ENCODE data around the gene WDR36. TPM values are rescaled to one million over a fixed set of nuclear protein-coding genes. Genes with fewer than 3 reads are reported as not detected.

WDR36 gene
- total and polyA plus RNA-seq, 4 donors: 7.8 to 34.3 (median 15.5) TPM

DNA sequence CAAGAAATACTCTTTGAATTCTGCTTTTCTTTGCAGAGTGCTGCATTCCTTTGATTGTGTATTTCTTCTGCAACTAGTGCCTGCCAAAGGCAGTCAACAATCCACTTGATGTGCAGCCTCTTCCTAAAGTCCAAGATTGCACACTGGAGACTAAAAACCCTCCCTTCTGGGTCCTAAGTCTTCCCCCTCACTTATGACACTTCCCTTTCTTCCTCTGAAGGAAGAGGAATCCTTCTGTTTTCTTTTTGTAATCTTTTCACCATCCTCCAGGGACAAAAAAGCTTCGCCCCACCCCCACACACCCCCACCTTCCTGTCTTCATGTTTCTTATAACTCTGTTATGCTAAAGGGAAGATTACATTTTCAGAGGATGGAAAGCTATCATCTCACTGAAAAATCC lies 39.9 kb downstream of the WDR36 start:
- H3K9ac ChIP-seq (ENCODE audit: insufficient read depth in 1 of 2, low read length in 2 of 2): no peak overlapping the region
- no peak overlapping the region for H3K4me3 ChIP-seq
- H3K36me3 ChIP-seq (ENCODE audit: control insufficient read depth in 4 of 4, insufficient read depth in 4 of 4, low read length in 4 of 4): peaks cover 0 to 3% (median 1%) of the 10 kb centered on the region in 4 donors
- WGBS, 2 donors: 67 to 75% methylated on average over 1 of the region's 1 CpG
- peaks cover 0 to 18% (median 8%) of the 10 kb centered on the region in 5 donors for H3K4me1 ChIP-seq (ENCODE audit: control insufficient read depth in 5 of 5, insufficient read depth in 5 of 5, low read length in 5 of 5)
- no peaks in the 10 kb centered on the region for H3K27me3 ChIP-seq (ENCODE audit: control insufficient read depth in 3 of 3, insufficient read depth in 3 of 3, low read length in 2 of 3)
- DNase-seq: no peak
- no peak overlapping the region for H3K27ac ChIP-seq (ENCODE audit: low read depth in 1 of 2, low read length in 1 of 2)
- no peaks in the 10 kb centered on the region for H3K9me3 ChIP-seq (ENCODE audit: control insufficient read depth in 4 of 4, insufficient read depth in 3 of 4, low read length in 3 of 4)
- no peak for ATAC-seq (ENCODE audit: insufficient read depth, low FRiP score)
- TF ChIP-seq, protein P1, sequence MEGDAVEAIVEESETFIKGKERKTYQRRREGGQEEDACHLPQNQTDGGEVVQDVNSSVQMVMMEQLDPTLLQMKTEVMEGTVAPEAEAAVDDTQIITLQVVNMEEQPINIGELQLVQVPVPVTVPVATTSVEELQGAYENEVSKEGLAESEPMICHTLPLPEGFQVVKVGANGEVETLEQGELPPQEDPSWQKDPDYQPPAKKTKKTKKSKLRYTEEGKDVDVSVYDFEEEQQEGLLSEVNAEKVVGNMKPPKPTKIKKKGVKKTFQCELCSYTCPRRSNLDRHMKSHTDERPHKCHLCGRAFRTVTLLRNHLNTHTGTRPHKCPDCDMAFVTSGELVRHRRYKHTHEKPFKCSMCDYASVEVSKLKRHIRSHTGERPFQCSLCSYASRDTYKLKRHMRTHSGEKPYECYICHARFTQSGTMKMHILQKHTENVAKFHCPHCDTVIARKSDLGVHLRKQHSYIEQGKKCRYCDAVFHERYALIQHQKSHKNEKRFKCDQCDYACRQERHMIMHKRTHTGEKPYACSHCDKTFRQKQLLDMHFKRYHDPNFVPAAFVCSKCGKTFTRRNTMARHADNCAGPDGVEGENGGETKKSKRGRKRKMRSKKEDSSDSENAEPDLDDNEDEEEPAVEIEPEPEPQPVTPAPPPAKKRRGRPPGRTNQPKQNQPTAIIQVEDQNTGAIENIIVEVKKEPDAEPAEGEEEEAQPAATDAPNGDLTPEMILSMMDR (IDR thresholded peaks at IDR 0.05; ENCODE audit: control extremely low read depth, extremely low read depth): no peak

DNA sequence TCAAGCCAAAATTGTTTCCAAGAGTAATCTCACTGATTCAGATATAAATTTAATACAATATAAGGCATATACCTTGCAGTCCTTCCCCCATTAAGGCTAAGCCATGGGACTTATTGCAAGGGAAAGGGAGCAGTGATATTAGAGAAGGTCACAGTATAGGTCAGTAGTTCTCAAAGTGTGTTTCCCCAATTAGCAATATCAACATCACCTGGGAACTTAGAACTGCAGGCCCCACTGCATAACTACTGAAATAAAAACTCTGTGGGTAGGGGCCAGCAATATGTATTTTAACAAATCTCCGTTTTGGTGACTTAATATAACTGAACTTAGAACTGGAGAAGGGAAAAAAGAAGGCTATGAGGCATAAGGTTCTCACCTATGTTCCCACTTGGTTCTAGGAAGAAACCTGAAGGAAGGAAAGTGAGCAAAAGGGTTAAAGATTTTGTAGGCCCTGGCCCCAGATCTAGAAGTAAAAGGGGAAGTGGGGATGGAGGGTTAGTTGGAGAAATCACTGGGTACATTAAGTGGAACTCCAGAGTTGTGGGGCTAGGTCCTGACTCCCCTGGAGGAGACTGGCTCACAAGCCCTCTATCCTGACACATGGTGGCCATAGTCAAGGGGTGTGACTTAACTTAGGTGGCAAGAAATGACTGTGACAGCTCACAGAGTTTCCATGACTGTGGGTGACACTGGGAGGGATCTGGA lies 40.7 kb downstream of the WDR36 start:
- WGBS, 2 donors: 79 to 96% methylated on average over 1 of the region's 1 CpG
- H3K9ac ChIP-seq (ENCODE audit: insufficient read depth in 1 of 2, low read length in 2 of 2): no peak overlapping the region
- H3K27ac ChIP-seq (ENCODE audit: low read depth in 1 of 2, low read length in 1 of 2): no peak overlapping the region
- no peak for ATAC-seq (ENCODE audit: insufficient read depth, low FRiP score)
- DNase-seq: no peak
- no peak overlapping the region for H3K4me3 ChIP-seq
- no peaks in the 10 kb centered on the region for H3K27me3 ChIP-seq (ENCODE audit: control insufficient read depth in 3 of 3, insufficient read depth in 3 of 3, low read length in 2 of 3)
- peaks cover 0 to 18% (median 8%) of the 10 kb centered on the region in 5 donors for H3K4me1 ChIP-seq (ENCODE audit: control insufficient read depth in 5 of 5, insufficient read depth in 5 of 5, low read length in 5 of 5)
- no peaks in the 10 kb centered on the region for H3K36me3 ChIP-seq (ENCODE audit: control insufficient read depth in 4 of 4, insufficient read depth in 4 of 4, low read length in 4 of 4)
- TF ChIP-seq, protein P1 (IDR thresholded peaks at IDR 0.05; ENCODE audit: control extremely low read depth, extremely low read depth): no peak
- H3K9me3 ChIP-seq (ENCODE audit: control insufficient read depth in 4 of 4, insufficient read depth in 3 of 4, low read length in 3 of 4): no peaks in the 10 kb centered on the region

DNA sequence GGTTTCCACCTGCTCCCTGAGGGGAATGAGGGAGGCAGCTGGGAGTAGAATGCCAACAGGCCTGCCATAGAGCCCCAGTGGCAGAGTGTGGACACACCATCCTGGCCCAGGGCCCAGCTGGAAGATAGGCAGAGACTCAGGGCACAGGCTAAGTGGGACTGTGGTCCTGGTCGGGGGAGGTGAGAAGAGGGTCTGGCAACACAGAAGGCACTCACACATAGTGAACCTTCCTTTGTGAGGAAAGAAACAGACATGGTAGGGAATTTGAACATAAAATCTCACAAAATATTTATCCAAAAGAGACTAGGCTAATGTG lies 41.2 kb downstream of the WDR36 start:
- Histone ChIP-seq H3K4me1 (ENCODE audit: control insufficient read depth in 5 of 5, insufficient read depth in 5 of 5, low read length in 5 of 5) (peaks cover 0 to 18% (median 8%) of the 10 kb centered on the region in 5 donors), H3K36me3 (ENCODE audit: control insufficient read depth in 4 of 4, insufficient read depth in 4 of 4, low read length in 4 of 4) (no peaks in the 10 kb centered on the region), H3K27ac (ENCODE audit: low read depth in 1 of 2, low read length in 1 of 2) (no peak overlapping the region), H3K4me3 (no peak overlapping the region), H3K9ac (ENCODE audit: insufficient read depth in 1 of 2, low read length in 2 of 2) (no peak overlapping the region), H3K27me3 (ENCODE audit: control insufficient read depth in 3 of 3, insufficient read depth in 3 of 3, low read length in 2 of 3) (no peaks in the 10 kb centered on the region), H3K9me3 (ENCODE audit: control insufficient read depth in 4 of 4, insufficient read depth in 3 of 4, low read length in 3 of 4) (no peaks in the 10 kb centered on the region)
- ATAC-seq (ENCODE audit: insufficient read depth, low FRiP score) (no peak), DNase-seq (peak in 1 of 3 donors; percentile 8)
- TF ChIP-seq, protein P1 (IDR thresholded peaks at IDR 0.05; ENCODE audit: control extremely low read depth, extremely low read depth): no peak
- 86 to 94% methylated on average over 1 of the region's 1 CpG for WGBS, 2 donors

DNA sequence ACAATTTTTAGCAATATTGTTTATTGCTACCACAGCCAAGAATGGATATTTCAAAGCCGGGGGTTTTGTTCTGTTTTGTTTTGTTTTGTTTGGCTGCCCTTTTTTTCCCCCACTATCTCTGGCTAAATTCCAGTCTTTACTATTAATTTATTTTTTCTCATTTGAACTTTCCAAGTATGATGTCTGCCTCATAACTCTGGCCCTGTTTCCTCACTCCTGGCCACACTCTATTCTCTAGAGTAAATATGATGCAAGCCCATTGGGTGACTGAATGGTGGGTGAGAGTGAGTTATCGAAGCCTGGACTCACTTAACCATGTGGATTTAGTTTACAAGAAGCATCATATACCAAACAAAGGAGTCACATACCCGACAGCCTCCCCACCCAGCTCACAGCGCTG lies 41.9 kb downstream of the WDR36 start:
- no peaks in the 10 kb centered on the region for H3K27me3 ChIP-seq (ENCODE audit: control insufficient read depth in 3 of 3, insufficient read depth in 3 of 3, low read length in 2 of 3)
- no peaks in the 10 kb centered on the region for H3K36me3 ChIP-seq (ENCODE audit: control insufficient read depth in 4 of 4, insufficient read depth in 4 of 4, low read length in 4 of 4)
- ATAC-seq (ENCODE audit: insufficient read depth, low FRiP score): no peak
- H3K4me1 ChIP-seq (ENCODE audit: control insufficient read depth in 5 of 5, insufficient read depth in 5 of 5, low read length in 5 of 5): peaks cover 0 to 18% (median 8%) of the 10 kb centered on the region in 5 donors
- 65 to 83% methylated on average over 4 of the region's 4 CpGs for WGBS, 2 donors
- H3K4me3 ChIP-seq: no peak overlapping the region
- H3K27ac ChIP-seq (ENCODE audit: low read depth in 1 of 2, low read length in 1 of 2): no peak overlapping the region
- H3K9me3 ChIP-seq (ENCODE audit: control insufficient read depth in 4 of 4, insufficient read depth in 3 of 4, low read length in 3 of 4): no peaks in the 10 kb centered on the region
- TF ChIP-seq, protein P1 (IDR thresholded peaks at IDR 0.05; ENCODE audit: control extremely low read depth, extremely low read depth): no peak
- DNase-seq: peak; percentile 66 to 91 (median 90)
- no peak overlapping the region for H3K9ac ChIP-seq (ENCODE audit: insufficient read depth in 1 of 2, low read length in 2 of 2)

Measured in lung (tissue), 12 donors.